Sigmoid colon (tissue), 7 donors: ENCODE measurements around the gene CSTF1. TPM values are rescaled to one million over a fixed set of nuclear protein-coding genes. Genes with fewer than 3 reads are reported as not detected.

ENCODE experiments used
- DNase-seq: peaks from one replicate; pipeline ENCODE4 v3.0.0-alpha.2; 2019
- H3K27ac ChIP-seq, 4 donors: fragments of 200-600 bp; sonication (generic); one replicate each; pipeline ENCODE4 v1.5.1; 2016 to 2019; ENCODE audit warnings: mild to moderate bottlenecking in 1 of 4
- H3K27me3 ChIP-seq, 3 donors: fragments of 200-600 bp; sonication (generic); one replicate each; pipeline ENCODE4 v1.5.1; 2019; ENCODE audit warnings: mild to moderate bottlenecking in 1 of 3
- H3K36me3 ChIP-seq, 4 donors: fragments of 200-600 bp; sonication (generic); one replicate each; pipeline ENCODE4 v1.5.1; 2016 to 2019
- H3K4me1 ChIP-seq, 4 donors: fragments of 200-600 bp; sonication (generic); one replicate each; pipeline ENCODE4 v1.5.1; 2017 to 2019
- H3K4me3 ChIP-seq, 4 donors: fragments of 200-600 bp; sonication (generic); one replicate each; pipeline ENCODE4 v1.5.1; 2017 to 2019; ENCODE audit warnings: mild to moderate bottlenecking in 2 of 4, moderate library complexity in 1 of 4
- H3K9me3 ChIP-seq, 4 donors: fragments of 200-600 bp in 3 of 4; sonication (generic) in 3 of 4; one replicate each; pipeline versions ENCODE4 v1.5.1 to v1.6.1; 2013 to 2019
- CTCF ChIP-seq, 4 experiments: fragments of 450-650 bp in 3 of 4; fragments of 200-600 bp in 1 of 4; IDR thresholded peaks; one replicate each; pipeline ENCODE4 v1.5.1; 2016 to 2019; ENCODE audit warnings: antibody characterized with exemption in 4 of 4, mild to moderate bottlenecking in 3 of 4, moderate library complexity in 2 of 4
- EP300 ChIP-seq, 4 donors: sonication (generic); formaldehyde crosslinking; IDR thresholded peaks; one replicate each; pipeline ENCODE4 v1.6.1; 2017; ENCODE audit warnings: antibody characterized with exemption in 4 of 4
- POLR2A ChIP-seq, 2 donors: fragments of 450-650 bp; IDR thresholded peaks; one replicate each; pipeline ENCODE4 v1.6.1; 2016; ENCODE audit warnings: antibody characterized with exemption in 2 of 2, mild to moderate bottlenecking in 2 of 2, moderate library complexity in 2 of 2
- POLR2AphosphoS5 ChIP-seq, 4 donors: sonication (generic); formaldehyde crosslinking; IDR thresholded peaks; one replicate each; pipeline ENCODE4 v1.6.1; 2017; ENCODE audit warnings: antibody characterized with exemption in 4 of 4
- WGBS, 2 donors: extraction: QIAGEN DNeasy Blood & Tissue Kit; methylation state at CpG; one replicate each; pipeline ENCODE4 v1.1.7; 2013; 5-methylcytosine and 5-hydroxymethylcytosine counted together
- intact Hi-C: fragments of 100-400 bp; cut with DNase I; formaldehyde crosslinking; loops from one replicate; pipeline ENCODE4 v1.15.1; 2023
- polyA plus RNA-seq, 3 donors: library from polyadenylated mRNA; stranded (reverse); fragments of 200-250 nt; gene quantifications; one replicate each; pipeline ENCODE4 v1.2.3, GENCODE V29; 2013
- total RNA-seq, 4 donors: library from RNA; depleted of rRNA; stranded (reverse); fragments of >200 nt; gene quantifications; one replicate each; pipeline ENCODE4 v1.1.0, GENCODE V29; 2016
- donor health status: healthy with polysubstance abuse.
- donor health status: Bipolar disorder and iron deficiency.
- donor health status: healthy.

Gene CSTF1
- total and polyA plus RNA-seq, 7 donors, result 7.2 to 24.6 (median 14.9) TPM

DNA sequence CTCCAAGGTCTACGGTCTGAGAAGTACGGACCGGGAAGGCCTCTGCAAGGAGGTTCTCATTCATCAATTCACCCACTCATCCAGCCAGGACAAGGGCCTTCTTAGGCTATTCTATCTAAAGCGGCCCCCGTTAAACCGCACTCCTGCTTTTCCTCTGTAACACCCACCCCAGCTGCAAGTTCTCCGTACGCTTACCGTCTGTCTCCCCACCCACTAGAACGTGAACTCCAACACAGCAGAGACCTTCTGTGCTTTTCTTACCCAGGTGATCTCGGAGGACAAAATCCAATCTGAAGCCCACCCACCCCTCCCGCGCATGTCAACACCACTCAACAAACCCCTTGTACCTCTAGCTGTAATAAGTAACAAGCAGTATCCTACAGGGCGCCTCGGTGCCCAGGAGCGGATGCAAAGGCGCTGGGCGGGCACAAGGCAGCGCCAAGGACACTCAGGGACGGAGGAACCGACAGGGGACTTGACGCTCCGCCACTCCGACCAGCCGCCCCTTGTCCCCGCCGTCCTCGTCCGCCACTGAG lies 781 bp upstream of the CSTF1 start:
- peaks cover 0 to 14% (median 6%) of the 10 kb centered on the region in 4 donors for H3K36me3 ChIP-seq
- no peak for DNase-seq
- intact Hi-C loops, result loop anchor here (2.0 kb wide), 2 partner anchors 33 to 77 kb away; partner anchors contain the start of genes FAM210B and RTF2
- no peaks in the 10 kb centered on the region for H3K9me3 ChIP-seq
- peak overlapping the region; percentile 88 to 93 (median 90) for H3K27ac ChIP-seq
- no peaks in the 10 kb centered on the region for H3K27me3 ChIP-seq
- H3K4me1 ChIP-seq, result peaks cover 0 to 31% (median 24%) of the 10 kb centered on the region in 4 donors
- no peak for TF ChIP-seq EP300 (IDR thresholded peaks at IDR 0.05)
- no peak for TF ChIP-seq POLR2AphosphoS5 (IDR thresholded peaks at IDR 0.05)
- no peak for TF ChIP-seq POLR2A (IDR thresholded peaks at IDR 0.05)
- TF ChIP-seq CTCF (IDR thresholded peaks at IDR 0.05), result no peak
- H3K4me3 ChIP-seq, result peak overlapping the region; percentile 77 to 84 (median 82)
- WGBS, 2 donors, result 1% methylated on average over 29 of the region's 29 CpGs

- peak overlapping the region; percentile 77 to 84 (median 82) for H3K4me3 ChIP-seq
- intact Hi-C loops, result loop anchor here (2.0 kb wide), 2 partner anchors 34 to 76 kb away; partner anchors contain the start of genes FAM210B and RTF2
- no peaks in the 10 kb centered on the region for H3K9me3 ChIP-seq
- H3K4me1 ChIP-seq, result peaks cover 0 to 31% (median 24%) of the 10 kb centered on the region in 4 donors
- peak overlapping the region; percentile 88 to 93 (median 90) for H3K27ac ChIP-seq
- no peaks in the 10 kb centered on the region for H3K27me3 ChIP-seq
- DNase-seq, result no peak
- WGBS, 2 donors, result 1% methylated on average over 18 of the region's 18 CpGs
- TF ChIP-seq EP300 (IDR thresholded peaks at IDR 0.05) (no peak), POLR2AphosphoS5 (IDR thresholded peaks at IDR 0.05) (no peak), CTCF (IDR thresholded peaks at IDR 0.05) (no peak), POLR2A (IDR thresholded peaks at IDR 0.05) (no peak)
- peaks cover 6 to 27% (median 18%) of the 10 kb centered on the region in 4 donors for H3K36me3 ChIP-seq
These were observed 537 bp downstream of the CSTF1 start for GRCh38 chr20:56392881-56393482.

- H3K27ac ChIP-seq, result peak overlapping the region in 2 of 4 donors; percentile 90 to 91
- H3K36me3 ChIP-seq, result peaks cover 6 to 34% (median 24%) of the 10 kb centered on the region in 4 donors
- intact Hi-C loops, result loop anchor here (2.0 kb wide), 2 partner anchors 35 to 75 kb away; partner anchors contain the start of genes FAM210B and RTF2
- peak overlapping the region; percentile 77 to 84 (median 82) for H3K4me3 ChIP-seq
- H3K4me1 ChIP-seq, result peaks cover 0 to 31% (median 24%) of the 10 kb centered on the region in 4 donors
- H3K27me3 ChIP-seq, result no peaks in the 10 kb centered on the region
- TF ChIP-seq CTCF (IDR thresholded peaks at IDR 0.05), result no peak
- no peak for TF ChIP-seq POLR2A (IDR thresholded peaks at IDR 0.05)
- TF ChIP-seq POLR2AphosphoS5 (IDR thresholded peaks at IDR 0.05), result no peak
- no peak for TF ChIP-seq EP300 (IDR thresholded peaks at IDR 0.05)
- no peak for DNase-seq
- no peaks in the 10 kb centered on the region for H3K9me3 ChIP-seq
- 71 to 74% methylated on average over 8 of the region's 8 CpGs for WGBS, 2 donors
These were observed 1.2 kb downstream of the CSTF1 start for GRCh38 chr20:56393653-56394052.

- TF ChIP-seq EP300 (IDR thresholded peaks at IDR 0.05), result no peak
- TF ChIP-seq POLR2A (IDR thresholded peaks at IDR 0.05), result no peak
- no peak for TF ChIP-seq CTCF (IDR thresholded peaks at IDR 0.05)
- no peak for TF ChIP-seq POLR2AphosphoS5 (IDR thresholded peaks at IDR 0.05)
- WGBS, 2 donors, result 87 to 90% methylated on average over 4 of the region's 4 CpGs
- DNase-seq, result no peak
- no peak overlapping the region for H3K27ac ChIP-seq
- no peak overlapping the region for H3K4me3 ChIP-seq
- H3K27me3 ChIP-seq, result no peaks in the 10 kb centered on the region
- peaks cover 14 to 46% (median 37%) of the 10 kb centered on the region in 4 donors for H3K36me3 ChIP-seq
- peaks cover 0 to 36% (median 27%) of the 10 kb centered on the region in 4 donors for H3K4me1 ChIP-seq
- intact Hi-C loops, result no loop called here
- no peaks in the 10 kb centered on the region for H3K9me3 ChIP-seq
These were observed 2.7 kb downstream of the CSTF1 start for GRCh38 chr20:56395166-56395565.
